HepG2 (cell line): ENCODE data around the gene USP35. TPM values are rescaled to one million over a fixed set of nuclear protein-coding genes. Genes with fewer than 3 reads are reported as not detected.

Experiments used
- ARNT ChIP-seq: fragments of 450-650 bp; IDR thresholded peaks from 2 replicates; pipeline ENCODE4 v1.6.1; 2017
- BRCA1 ChIP-seq: sonication (generic); formaldehyde crosslinking; IDR thresholded peaks from 2 replicates; pipeline ENCODE4 v1.4.0; 2020; ENCODE audit warnings: missing genetic modification reagents
- CBX5 ChIP-seq: sonication (generic); formaldehyde crosslinking; IDR thresholded peaks from 2 replicates; pipeline ENCODE4 v1.4.0; 2020; ENCODE audit warnings: missing genetic modification reagents, borderline replicate concordance
- EP300 ChIP-seq, 3 experiments: sonication (generic) in 1 of 3; formaldehyde crosslinking in 1 of 3; IDR thresholded peaks; 2 replicates each; pipeline versions ENCODE4 v1.5.1 to v1.6.1; 2011 to 2020; ENCODE audit warnings: low read depth in 2 of 3, low read length in 2 of 3, borderline replicate concordance in 1 of 3, improper control_type of control experiment in 1 of 3, mild to moderate bottlenecking in 1 of 3, missing genetic modification reagents in 1 of 3, moderate library complexity in 1 of 3
- NAIF1 ChIP-seq: sonication (generic); formaldehyde crosslinking; IDR thresholded peaks from 2 replicates; pipeline ENCODE4 v1.5.0; 2020; ENCODE audit warnings: mild to moderate bottlenecking, missing genetic modification reagents, borderline replicate concordance
- ZKSCAN1 ChIP-seq: fragments of 150-350 bp; IDR thresholded peaks from 2 replicates; pipeline ENCODE4 v1.6.1; 2014; ENCODE audit warnings: low read length
- ZNF256 ChIP-seq: sonication (generic); formaldehyde crosslinking; conservative IDR thresholded peaks from 2 replicates; pipeline ENCODE4 v1.4.0; 2020; ENCODE audit warnings: missing genetic modification reagents
- ZNF460 ChIP-seq: sonication (generic); formaldehyde crosslinking; IDR thresholded peaks from 2 replicates; pipeline ENCODE4 v1.5.1; 2020; ENCODE audit warnings: missing genetic modification reagents, mild to moderate bottlenecking, borderline replicate concordance
- ZSCAN21 ChIP-seq: sonication (generic); formaldehyde crosslinking; IDR thresholded peaks from 2 replicates; pipeline ENCODE4 v1.8.0; 2022; ENCODE audit warnings: mild to moderate bottlenecking, missing genetic modification reagents, moderate library complexity, borderline replicate concordance
- polyA plus RNA-seq, 8 experiments: library from polyadenylated mRNA; depleted of rRNA in 3 of 8; stranded (reverse) in 7 of 8; unstranded in 1 of 8; fragments of >200 nt; fragmentation: Illumina TruSeq in 4 of 8; extraction: Trizol in 4 of 8; gene quantifications; 2 replicates each; pipeline versions ENCODE4 v1.2.1 to v1.2.3, GENCODE V29; 2011 to 2016; ENCODE audit warnings: low read depth in 4 of 8, missing spikeins in 1 of 8, mixed read lengths in 1 of 8; ENCODE audit not compliant: insufficient read depth in 1 of 8
- total RNA-seq, 5 experiments: library from RNA; depleted of rRNA; stranded (reverse); fragments of >200 nt; fragmentation: Illumina TruSeq; extraction: Trizol; gene quantifications; 2 replicates each; pipeline ENCODE4 v1.2.3, GENCODE V29; 2016; ENCODE audit warnings: low read depth in 1 of 5
- TF ChIP-seq, protein P1 (sequence below): sonication (generic); formaldehyde crosslinking; IDR thresholded peaks from 2 replicates; pipeline ENCODE4 v1.4.0; 2020; ENCODE audit warnings: missing genetic modification reagents
- TF ChIP-seq, protein P2 (sequence below): sonication (generic); formaldehyde crosslinking; IDR thresholded peaks from 2 replicates; pipeline ENCODE4 v1.4.0; 2020; ENCODE audit warnings: missing genetic modification reagents
- TF ChIP-seq, protein P3 (sequence below): sonication (generic); formaldehyde crosslinking; IDR thresholded peaks from 2 replicates; pipeline ENCODE4 v1.5.0; 2020; ENCODE audit warnings: mild to moderate bottlenecking, missing genetic modification reagents, borderline replicate concordance

Gene USP35
- total and polyA plus RNA-seq, 2 of the 13 experiments (the other 11 are each of a cell fraction or from before 2014, with no cell fraction given), result 4.6 to 7.7 TPM

DNA sequence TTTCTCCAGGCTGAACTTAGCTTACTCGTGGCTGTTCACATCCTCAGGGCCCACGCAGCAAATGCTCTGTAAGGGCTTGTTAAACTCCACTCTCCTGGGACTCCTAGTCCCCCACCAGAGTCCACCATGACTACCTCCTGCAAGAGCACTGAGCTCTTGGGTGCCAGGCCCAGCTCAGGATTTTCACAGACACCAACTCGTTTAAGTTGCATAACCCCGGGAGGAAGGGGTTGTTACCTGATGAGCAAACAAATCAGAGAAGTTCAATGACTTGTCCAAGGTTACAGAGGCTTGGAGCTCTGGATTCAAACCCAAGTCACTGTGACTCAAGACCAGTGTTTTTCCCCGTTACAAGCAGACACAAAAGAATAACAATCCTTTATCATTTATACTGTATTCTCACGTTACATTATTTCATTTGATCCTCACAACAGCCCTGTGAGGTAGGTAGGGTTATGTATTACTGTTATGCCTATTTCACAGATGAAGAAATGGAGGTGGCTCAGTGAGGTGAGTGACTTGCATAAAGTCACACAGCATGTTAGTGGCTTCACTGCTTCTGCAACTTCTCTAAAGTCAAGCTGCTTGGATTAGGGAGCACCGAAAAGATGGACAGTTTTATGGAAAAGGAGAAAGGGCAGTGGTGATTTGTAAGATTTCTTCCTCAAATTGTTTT lies 17.7 kb upstream of the USP35 start (continued):
- no peak for TF ChIP-seq ZNF460 (CRISPR knock-in tag)
- no peak for TF ChIP-seq CBX5 (CRISPR knock-in tag)
- TF ChIP-seq, protein P1, sequence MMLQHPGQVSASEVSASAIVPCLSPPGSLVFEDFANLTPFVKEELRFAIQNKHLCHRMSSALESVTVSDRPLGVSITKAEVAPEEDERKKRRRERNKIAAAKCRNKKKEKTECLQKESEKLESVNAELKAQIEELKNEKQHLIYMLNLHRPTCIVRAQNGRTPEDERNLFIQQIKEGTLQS (CRISPR knock-in tag), result no peak
- TF ChIP-seq, protein P2, sequence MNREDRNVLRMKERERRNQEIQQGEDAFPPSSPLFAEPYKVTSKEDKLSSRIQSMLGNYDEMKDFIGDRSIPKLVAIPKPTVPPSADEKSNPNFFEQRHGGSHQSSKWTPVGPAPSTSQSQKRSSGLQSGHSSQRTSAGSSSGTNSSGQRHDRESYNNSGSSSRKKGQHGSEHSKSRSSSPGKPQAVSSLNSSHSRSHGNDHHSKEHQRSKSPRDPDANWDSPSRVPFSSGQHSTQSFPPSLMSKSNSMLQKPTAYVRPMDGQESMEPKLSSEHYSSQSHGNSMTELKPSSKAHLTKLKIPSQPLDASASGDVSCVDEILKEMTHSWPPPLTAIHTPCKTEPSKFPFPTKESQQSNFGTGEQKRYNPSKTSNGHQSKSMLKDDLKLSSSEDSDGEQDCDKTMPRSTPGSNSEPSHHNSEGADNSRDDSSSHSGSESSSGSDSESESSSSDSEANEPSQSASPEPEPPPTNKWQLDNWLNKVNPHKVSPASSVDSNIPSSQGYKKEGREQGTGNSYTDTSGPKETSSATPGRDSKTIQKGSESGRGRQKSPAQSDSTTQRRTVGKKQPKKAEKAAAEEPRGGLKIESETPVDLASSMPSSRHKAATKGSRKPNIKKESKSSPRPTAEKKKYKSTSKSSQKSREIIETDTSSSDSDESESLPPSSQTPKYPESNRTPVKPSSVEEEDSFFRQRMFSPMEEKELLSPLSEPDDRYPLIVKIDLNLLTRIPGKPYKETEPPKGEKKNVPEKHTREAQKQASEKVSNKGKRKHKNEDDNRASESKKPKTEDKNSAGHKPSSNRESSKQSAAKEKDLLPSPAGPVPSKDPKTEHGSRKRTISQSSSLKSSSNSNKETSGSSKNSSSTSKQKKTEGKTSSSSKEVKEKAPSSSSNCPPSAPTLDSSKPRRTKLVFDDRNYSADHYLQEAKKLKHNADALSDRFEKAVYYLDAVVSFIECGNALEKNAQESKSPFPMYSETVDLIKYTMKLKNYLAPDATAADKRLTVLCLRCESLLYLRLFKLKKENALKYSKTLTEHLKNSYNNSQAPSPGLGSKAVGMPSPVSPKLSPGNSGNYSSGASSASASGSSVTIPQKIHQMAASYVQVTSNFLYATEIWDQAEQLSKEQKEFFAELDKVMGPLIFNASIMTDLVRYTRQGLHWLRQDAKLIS (CRISPR knock-in tag), result no peak
- no peak for TF ChIP-seq NAIF1
- no peak for TF ChIP-seq ZNF256 (CRISPR knock-in tag)
- peak in 1 of 2 experiments; percentile 67; a peak in 2 of 4 replicates for TF ChIP-seq EP300 (IDR thresholded peaks at IDR 0.05; ENCODE audit: low read depth in 2 of 2, low read length in 2 of 2)
- peak; percentile 23; the same call in 1 of the 2 replicates for TF ChIP-seq EP300 (CRISPR knock-in tag; IDR thresholded peaks at IDR 0.05; ENCODE audit: borderline replicate concordance)
- no peak for TF ChIP-seq BRCA1 (CRISPR knock-in tag)
- no peak for TF ChIP-seq ZSCAN21 (CRISPR knock-in tag)
- no peak for TF ChIP-seq ZKSCAN1
- TF ChIP-seq, protein P3, sequence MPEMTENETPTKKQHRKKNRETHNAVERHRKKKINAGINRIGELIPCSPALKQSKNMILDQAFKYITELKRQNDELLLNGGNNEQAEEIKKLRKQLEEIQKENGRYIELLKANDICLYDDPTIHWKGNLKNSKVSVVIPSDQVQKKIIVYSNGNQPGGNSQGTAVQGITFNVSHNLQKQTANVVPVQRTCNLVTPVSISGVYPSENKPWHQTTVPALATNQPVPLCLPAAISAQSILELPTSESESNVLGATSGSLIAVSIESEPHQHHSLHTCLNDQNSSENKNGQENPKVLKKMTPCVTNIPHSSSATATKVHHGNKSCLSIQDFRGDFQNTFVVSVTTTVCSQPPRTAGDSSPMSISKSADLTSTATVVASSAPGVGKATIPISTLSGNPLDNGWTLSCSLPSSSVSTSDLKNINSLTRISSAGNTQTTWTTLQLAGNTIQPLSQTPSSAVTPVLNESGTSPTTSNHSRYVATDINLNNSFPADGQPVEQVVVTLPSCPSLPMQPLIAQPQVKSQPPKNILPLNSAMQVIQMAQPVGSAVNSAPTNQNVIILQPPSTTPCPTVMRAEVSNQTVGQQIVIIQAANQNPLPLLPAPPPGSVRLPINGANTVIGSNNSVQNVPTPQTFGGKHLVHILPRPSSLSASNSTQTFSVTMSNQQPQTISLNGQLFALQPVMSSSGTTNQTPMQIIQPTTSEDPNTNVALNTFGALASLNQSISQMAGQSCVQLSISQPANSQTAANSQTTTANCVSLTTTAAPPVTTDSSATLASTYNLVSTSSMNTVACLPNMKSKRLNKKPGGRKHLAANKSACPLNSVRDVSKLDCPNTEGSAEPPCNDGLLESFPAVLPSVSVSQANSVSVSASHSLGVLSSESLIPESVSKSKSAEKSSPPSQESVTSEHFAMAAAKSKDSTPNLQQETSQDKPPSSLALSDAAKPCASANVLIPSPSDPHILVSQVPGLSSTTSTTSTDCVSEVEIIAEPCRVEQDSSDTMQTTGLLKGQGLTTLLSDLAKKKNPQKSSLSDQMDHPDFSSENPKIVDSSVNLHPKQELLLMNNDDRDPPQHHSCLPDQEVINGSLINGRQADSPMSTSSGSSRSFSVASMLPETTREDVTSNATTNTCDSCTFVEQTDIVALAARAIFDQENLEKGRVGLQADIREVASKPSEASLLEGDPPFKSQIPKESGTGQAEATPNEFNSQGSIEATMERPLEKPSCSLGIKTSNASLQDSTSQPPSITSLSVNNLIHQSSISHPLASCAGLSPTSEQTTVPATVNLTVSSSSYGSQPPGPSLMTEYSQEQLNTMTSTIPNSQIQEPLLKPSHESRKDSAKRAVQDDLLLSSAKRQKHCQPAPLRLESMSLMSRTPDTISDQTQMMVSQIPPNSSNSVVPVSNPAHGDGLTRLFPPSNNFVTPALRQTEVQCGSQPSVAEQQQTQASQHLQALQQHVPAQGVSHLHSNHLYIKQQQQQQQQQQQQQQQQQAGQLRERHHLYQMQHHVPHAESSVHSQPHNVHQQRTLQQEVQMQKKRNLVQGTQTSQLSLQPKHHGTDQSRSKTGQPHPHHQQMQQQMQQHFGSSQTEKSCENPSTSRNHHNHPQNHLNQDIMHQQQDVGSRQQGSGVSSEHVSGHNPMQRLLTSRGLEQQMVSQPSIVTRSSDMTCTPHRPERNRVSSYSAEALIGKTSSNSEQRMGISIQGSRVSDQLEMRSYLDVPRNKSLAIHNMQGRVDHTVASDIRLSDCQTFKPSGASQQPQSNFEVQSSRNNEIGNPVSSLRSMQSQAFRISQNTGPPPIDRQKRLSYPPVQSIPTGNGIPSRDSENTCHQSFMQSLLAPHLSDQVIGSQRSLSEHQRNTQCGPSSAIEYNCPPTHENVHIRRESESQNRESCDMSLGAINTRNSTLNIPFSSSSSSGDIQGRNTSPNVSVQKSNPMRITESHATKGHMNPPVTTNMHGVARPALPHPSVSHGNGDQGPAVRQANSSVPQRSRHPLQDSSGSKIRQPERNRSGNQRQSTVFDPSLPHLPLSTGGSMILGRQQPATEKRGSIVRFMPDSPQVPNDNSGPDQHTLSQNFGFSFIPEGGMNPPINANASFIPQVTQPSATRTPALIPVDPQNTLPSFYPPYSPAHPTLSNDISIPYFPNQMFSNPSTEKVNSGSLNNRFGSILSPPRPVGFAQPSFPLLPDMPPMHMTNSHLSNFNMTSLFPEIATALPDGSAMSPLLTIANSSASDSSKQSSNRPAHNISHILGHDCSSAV (CRISPR knock-in tag), result no peak
- no peak for TF ChIP-seq ARNT
